A673 (cell line): ENCODE measurements around the gene BTBD7. TPM values are rescaled to one million over a fixed set of nuclear protein-coding genes. Genes with fewer than 3 reads are reported as not detected.

Source experiments
- BruUV-seq: library from RNA; stranded (reverse); fragments of 400-500 nt; replicated peaks from 2 replicates; lab custom pipeline; 2021; lab: Mats Ljungman, UMichigan
- CTCF ChIA-PET: fragments of 300-600 bp; sonication (Branson Sonifier 250); formaldehyde crosslinking; loops from one replicate; lab custom pipeline; 2022; ENCODE audit warnings: antibody characterized with exemption; lab: Charles Lee
- POLR2A ChIA-PET: fragments of 300-600 bp; sonication (Branson Sonifier 250); formaldehyde crosslinking; loops from one replicate; lab custom pipeline; 2022; ENCODE audit warnings: antibody characterized with exemption; ENCODE audit not compliant: low non-redundant PET; lab: Charles Lee
- DNase-seq: peaks from one replicate; pipeline ENCODE4 v3.0.0-alpha.2; 2015; ENCODE audit warnings: low spot score
- H3K27ac ChIP-seq: fragments of 200-600 bp; sonication (generic); 2 replicates; pipeline ENCODE4 v1.5.1; 2016; ENCODE audit warnings: mixed run types, low read depth, mild to moderate bottlenecking, mixed read lengths, antibody characterized with exemption, low read length; ENCODE audit not compliant: poor library complexity, severe bottlenecking
- H3K27me3 ChIP-seq: fragments of 200-600 bp; sonication (generic); replicated peaks from 2 replicates; pipeline ENCODE4 v1.6.1; 2017; ENCODE audit warnings: mixed run types, low read depth, mild to moderate bottlenecking, mixed read lengths, antibody characterized with exemption, low read length; ENCODE audit not compliant: insufficient read depth, poor library complexity
- H3K36me3 ChIP-seq: fragments of 200-600 bp; sonication (generic); 2 replicates; pipeline ENCODE4 v1.6.1; 2016; ENCODE audit warnings: mixed run types, mild to moderate bottlenecking, mixed read lengths, antibody characterized with exemption, low read length; ENCODE audit not compliant: insufficient read depth, poor library complexity, severe bottlenecking
- H3K4me1 ChIP-seq: fragments of 200-600 bp; sonication (generic); 2 replicates; pipeline ENCODE4 v1.6.1; 2017; ENCODE audit warnings: mixed run types, mild to moderate bottlenecking, mixed read lengths, antibody characterized with exemption, low read length; ENCODE audit not compliant: insufficient read depth, poor library complexity, severe bottlenecking
- H3K4me3 ChIP-seq: fragments of 200-600 bp; sonication (generic); 2 replicates; pipeline ENCODE4 v1.5.1; 2016; ENCODE audit warnings: low read depth, mixed run types, mild to moderate bottlenecking, mixed read lengths, low read length; ENCODE audit not compliant: poor library complexity, severe bottlenecking
- H3K9me3 ChIP-seq: fragments of 200-600 bp; sonication (generic); 2 replicates; pipeline ENCODE4 v1.6.1; 2016; ENCODE audit warnings: mixed run types, low read depth, mild to moderate bottlenecking, mixed read lengths, antibody characterized with exemption, low read length; ENCODE audit not compliant: poor library complexity, severe bottlenecking
- CTCF ChIP-seq: fragments of 300-800, 200-600 bp; sonication (generic); conservative IDR thresholded peaks from 2 replicates; pipeline ENCODE4 v1.5.1; 2017; ENCODE audit warnings: low read depth, mild to moderate bottlenecking, antibody characterized with exemption, low read length, moderate library complexity, mixed read lengths
- EZH2 ChIP-seq: fragments of 200-600 bp; sonication (generic); IDR thresholded peaks from 2 replicates; pipeline ENCODE4 v1.6.1; 2017; ENCODE audit warnings: borderline replicate concordance, low read depth, mild to moderate bottlenecking, mixed read lengths, antibody characterized with exemption, low read length; ENCODE audit not compliant: poor library complexity, severe bottlenecking
- intact Hi-C: fragments of 100-400 bp; cut with micrococcal nuclease; formaldehyde crosslinking; loops from one replicate; pipeline ENCODE4 v1.10.0; 2022; ENCODE audit not compliant: unreplicated experiment
- total RNA-seq: library from RNA; stranded (reverse); gene quantifications from 2 replicates; pipeline ENCODE4 v1.2.3, GENCODE V29; 2021

BTBD7 gene
- total RNA-seq, 1 experiment from 2014 or later, result 60.9 TPM

GRCh38 chr14:93323600-93324174 is 9.1 kb downstream of the BTBD7 start:
- H3K9me3 ChIP-seq, result no peaks in the 10 kb centered on the region
- TF ChIP-seq CTCF, result no peak
- TF ChIP-seq EZH2, result no peak
- H3K27ac ChIP-seq, result no peak overlapping the region
- H3K4me3 ChIP-seq, result no peak overlapping the region
- no peaks in the 10 kb centered on the region for H3K27me3 ChIP-seq
- no peak for DNase-seq
- ChIA-PET CTCF (interaction anchor here (0.6 kb wide), 1 partner anchor 522 kb away, joined by 4 read pairs; no protein-coding TSS in a partner anchor), POLR2A (no interaction called here)
- peaks cover 10% of the 10 kb centered on the region for H3K4me1 ChIP-seq
- no peaks in the 10 kb centered on the region for H3K36me3 ChIP-seq
- intact Hi-C loops, result no loop called here
- no TSS peak for BruUV-seq

GRCh38 chr14:93322929-93323599 is 9.8 kb downstream of the BTBD7 start:
- Histone ChIP-seq H3K4me3 (no peak overlapping the region), H3K36me3 (no peaks in the 10 kb centered on the region), H3K27me3 (no peaks in the 10 kb centered on the region), H3K27ac (no peak overlapping the region), H3K4me1 (peaks cover 16% of the 10 kb centered on the region), H3K9me3 (no peaks in the 10 kb centered on the region)
- TF ChIP-seq CTCF (no peak), EZH2 (no peak)
- no peak for DNase-seq
- no TSS peak for BruUV-seq
- ChIA-PET POLR2A (no interaction called here), CTCF (interaction anchor here (0.6 kb wide), 1 partner anchor 522 kb away, joined by 4 read pairs; no protein-coding TSS in a partner anchor)
- intact Hi-C loops, result no loop called here

GRCh38 chr14:93320489-93320888 is 12.3 kb downstream of the BTBD7 start:
- BruUV-seq, result no TSS peak
- Histone ChIP-seq H3K27ac (no peak overlapping the region), H3K36me3 (no peaks in the 10 kb centered on the region), H3K27me3 (no peaks in the 10 kb centered on the region), H3K4me1 (peaks cover 26% of the 10 kb centered on the region), H3K9me3 (no peaks in the 10 kb centered on the region), H3K4me3 (no peak overlapping the region)
- TF ChIP-seq EZH2 (no peak), CTCF (no peak)
- intact Hi-C loops, result no loop called here
- DNase-seq, result no peak
- ChIA-PET CTCF (no interaction called here), POLR2A (no interaction called here)
